SKM-1 (cell line): ENCODE measurements around the gene FOXS1.
A peak's percentile ranks its signal among the peaks of the same experiment; 100 is the strongest.
"Not testable (repeated sequence)": the region's sequence is repeated elsewhere in the genome, so short reads cannot be mapped to it uniquely, and the experiment has no call there.

Experiments used
- DNase-seq: peaks from one replicate; lab custom pipeline; 2025; ENCODE audit not compliant: unreplicated experiment; lab: John Stamatoyannopoulos, UW

FOXS1 gene

DNA sequence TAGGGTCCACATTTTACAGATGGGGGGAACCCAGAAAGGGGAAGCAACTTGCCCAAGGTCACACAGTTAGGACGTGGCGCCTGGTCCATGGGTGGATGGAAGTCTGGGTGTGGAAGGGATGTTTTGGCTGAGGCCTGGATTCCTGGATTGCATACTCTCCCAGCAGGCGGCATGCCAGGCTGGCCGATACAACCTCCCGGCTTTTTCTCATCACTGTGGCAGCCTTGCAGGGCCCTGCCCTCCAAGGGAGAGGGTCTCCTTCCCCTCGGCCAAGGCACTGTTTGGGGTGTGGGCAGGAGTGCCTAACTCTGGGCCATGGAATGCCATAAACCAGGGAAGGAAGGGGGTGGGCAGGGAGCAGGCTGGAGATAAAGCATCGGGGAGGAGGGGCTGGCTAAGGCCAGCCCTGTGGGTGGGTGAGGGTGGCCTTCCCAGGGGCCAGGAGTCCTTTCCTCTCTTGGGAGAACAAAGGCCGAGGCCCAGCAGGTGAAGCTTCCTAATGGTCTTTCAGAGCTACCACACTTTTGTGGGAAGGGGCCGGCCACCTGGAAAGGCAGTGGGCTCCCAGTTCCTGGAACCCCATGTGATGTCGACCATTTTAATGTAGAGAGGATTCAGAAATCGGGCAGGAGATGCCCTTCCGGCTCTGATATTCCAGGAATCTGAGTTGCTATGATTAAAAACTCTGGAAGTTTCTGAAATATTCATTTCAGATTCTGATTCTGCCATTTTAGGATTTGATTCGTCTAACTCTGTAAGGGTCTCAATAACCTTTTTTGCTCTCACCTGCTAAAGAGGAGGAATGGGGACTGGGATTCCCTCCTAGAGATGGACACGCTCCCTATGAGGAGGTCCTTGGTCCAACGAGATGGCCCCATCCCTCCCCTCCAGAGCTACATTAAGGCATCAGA lies 4.2 kb downstream of the FOXS1 start:
- no peak for DNase-seq

DNA sequence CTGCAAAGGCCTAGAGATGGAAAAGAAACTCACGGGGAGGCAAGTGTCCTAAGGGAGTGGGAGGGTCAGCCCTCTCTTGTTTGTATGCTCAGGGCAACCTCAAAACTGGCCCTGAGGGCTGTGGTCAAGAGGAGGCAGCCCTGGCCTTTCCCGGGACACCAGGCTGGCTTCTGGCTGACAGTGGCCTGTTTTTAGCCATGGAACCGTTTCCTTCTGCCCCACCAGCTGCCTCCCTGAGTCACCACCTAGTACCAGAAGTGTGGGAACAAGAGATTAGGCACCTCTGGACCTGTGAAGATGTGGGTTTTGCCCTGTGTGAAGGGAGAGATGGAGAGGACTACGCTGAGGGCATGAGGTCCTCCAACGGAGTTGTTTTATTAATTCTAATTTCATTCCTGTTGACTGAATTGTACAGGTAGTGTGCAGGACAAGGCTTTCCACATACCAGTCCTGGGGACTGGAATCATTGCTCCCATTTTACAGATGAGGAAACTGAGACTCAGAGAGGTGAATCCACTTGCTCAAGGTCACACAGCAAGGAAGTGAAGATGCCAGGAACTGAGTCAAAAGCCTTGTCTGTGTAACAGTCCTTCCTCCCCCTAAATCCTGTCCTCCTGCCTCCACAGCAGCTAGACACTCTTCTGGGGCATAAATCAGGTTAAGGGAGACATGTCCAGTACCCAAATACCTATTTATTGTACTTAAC lies 5.5 kb downstream of the FOXS1 start:
- DNase-seq, result no peak

DNA sequence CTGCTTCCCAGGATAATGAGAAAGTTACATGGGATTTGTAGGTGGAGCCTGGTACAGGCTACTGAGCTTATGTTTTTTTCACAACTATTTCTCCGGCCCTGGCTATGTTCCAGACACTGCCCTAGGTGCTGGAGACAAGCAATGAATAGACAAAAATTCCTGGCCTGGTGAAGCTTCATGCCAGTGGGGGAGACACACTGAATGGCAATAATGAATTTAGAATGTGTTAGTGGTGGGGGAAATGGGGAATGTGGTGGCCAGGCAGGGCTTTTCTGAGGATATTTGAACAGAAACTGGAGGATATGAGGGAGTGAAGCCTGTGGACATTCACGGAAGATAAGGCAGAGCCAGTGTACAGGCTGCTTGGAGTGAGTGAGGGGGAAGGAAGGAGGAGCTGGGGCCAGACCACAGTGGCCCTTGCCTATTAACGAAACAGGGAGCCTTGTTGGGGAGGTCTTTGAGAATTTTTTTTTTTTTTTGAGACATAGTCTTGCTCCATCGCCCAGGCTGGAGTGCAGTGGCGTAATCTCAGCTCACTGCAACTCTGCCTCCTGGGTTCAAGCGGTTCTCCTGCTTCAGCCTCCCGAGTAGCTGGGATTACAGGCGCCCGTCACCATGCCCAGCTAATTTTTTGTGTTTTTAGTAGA lies 6.6 kb downstream of the FOXS1 start:
- no peak for DNase-seq

GRCh38 chr20:31837896-31838397 lies 7.5 kb downstream of the FOXS1 start:
- no peak for DNase-seq

DNA sequence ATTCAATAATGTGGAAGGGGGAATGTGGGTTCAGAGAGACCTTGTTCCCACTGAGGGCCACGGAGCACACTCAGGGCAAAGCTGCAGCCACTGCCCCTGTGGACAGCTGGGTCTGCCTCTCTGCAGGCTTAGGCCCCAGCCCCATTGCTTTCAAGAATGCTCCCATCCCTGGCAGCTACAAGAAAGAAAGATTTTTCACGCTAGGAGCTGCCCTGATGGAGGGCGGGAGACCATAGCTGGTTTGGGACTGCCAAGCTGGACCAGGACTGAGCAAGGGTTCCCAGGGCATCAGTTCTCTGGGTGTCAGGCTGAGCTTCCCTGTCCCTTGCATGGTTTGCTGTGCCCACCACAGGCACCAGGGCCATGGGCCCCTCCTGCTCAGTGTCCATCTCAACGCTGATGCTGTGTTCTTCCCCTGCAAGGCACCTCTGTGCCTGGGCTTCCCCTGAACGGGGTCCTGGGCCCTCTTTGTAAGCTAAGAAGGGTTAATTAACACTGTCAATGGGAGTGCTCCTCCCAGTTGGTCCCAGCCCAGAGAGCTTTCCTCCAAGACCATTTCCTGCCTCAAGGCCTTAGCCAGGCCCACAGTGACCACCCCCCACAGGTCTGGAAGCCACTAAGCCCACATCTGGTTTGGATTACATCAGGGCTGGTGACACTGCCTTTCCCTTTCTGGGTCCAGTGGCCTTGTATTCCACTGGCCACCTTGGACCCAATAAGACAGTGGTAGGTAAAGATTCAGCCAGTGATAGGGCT lies 8.4 kb downstream of the FOXS1 start:
- no peak for DNase-seq

- peak; percentile 57 for DNase-seq
Measured at GRCh38 chr20:31835977-31836852, 9.2 kb downstream of the FOXS1 start.

DNA sequence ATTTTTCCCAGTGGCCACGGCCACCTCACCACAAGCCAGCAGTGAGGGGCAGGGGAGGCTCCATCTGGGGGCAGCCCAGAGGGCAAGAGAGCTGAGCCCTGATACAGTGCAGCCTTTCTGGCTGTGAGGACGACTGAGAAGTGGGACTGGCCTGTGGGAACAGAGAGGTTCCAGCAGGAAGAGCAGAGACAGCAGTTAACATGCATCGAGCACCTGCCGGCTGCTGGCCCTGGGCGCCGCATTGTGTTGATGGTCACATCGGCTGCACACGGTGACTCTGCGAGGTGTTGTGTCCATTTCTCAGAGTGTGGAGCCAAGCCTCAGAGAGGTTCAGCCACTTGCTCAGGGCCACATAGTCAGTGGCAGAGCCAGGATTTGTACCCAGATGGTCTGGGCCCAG lies 9.8 kb downstream of the FOXS1 start:
- DNase-seq, result no peak

GRCh38 chr20:31833931-31834521 lies 11.4 kb downstream of the FOXS1 start:
- DNase-seq, result no peak

DNA sequence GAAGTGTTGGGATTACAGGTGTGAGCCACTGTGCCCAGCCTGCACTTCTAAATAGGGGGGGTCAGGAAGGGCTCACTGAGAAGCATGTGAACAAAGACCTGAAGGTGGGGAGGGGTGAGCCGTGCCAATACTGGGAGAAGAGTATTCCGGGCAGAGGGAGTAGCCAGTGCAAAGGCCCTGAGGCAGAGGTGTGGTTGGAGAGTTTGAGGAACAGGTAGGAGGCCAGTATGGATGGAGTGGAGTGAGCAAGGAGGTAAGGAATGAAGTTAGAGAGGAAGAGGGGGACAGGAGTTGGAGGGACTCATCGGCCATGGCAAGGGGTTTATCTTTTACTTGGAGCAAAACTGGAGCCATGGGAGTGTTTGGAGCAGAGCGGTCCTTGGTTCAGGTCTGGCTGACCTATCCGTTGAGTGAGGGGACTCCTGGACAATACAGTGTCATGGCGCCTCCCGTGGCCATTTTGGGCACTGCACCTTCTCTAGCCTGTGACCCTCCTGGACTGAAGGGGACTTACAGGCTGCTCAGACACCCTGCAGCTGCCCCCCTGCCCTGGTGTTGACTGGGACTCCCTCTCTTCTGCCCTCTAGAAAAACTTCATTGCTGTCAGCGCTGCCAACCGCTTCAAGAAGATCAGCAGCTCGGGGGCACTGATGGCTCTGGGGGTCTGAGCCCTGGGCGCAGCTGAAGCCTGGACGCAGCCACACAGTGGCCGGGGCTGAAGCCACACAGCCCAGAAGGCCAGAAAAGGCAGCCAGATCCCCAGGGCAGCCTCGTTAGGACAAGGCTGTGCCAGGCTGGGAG lies 12.1 kb downstream of the FOXS1 start:
- DNase-seq, result no peak

DNA sequence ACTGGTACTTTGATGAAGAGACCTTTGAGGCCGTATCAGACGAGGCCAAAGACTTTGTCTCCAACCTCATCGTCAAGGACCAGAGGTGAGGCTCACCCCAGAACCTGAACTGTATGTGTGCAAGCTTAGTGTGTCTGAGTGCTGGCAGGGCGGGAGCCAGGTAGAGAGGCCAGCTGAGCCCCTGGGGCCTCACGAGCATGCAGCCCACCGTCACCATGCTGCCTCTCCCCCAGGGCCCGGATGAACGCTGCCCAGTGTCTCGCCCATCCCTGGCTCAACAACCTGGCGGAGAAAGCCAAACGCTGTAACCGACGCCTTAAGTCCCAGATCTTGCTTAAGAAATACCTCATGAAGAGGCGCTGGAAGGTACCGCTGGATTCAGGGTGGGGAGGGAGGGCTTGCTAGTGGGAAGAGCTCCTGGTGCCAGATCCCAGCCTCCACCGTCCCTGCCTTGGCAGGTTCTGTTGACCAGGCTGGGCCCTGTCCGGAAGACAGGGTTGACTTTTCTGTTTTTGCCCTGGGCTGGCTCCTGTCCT lies 13.6 kb downstream of the FOXS1 start:
- DNase-seq, result no peak

- DNase-seq, result no peak
Measured at GRCh38 chr20:31831211-31831610, 14.2 kb downstream of the FOXS1 start.

DNA sequence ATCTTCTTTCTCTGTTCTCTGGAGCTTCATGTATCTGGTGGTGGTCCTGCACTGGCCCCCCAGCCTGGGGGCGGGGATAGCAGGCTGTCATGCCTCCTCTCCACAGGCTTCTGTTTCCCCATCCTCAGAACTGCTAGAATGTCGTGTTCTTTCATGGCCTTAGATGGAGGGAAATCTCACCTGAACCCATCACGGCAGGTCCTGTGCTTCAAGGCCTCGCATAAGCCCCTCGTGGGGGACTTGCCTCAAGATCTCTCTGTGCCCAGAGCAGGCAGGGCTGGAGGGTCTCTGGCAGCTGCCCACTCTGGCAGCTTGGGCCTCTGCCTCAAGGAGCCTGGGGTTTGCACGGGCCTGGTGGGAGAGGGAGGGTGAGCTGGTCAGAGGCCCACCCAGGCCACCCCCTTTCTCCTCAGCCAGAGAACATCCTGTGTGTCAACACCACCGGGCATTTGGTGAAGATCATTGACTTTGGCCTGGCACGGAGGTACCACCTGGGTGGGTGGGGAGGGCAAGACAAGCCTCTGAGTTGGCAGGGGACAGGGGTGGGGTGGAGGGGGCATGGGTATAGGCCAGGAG lies 14.9 kb downstream of the FOXS1 start:
- DNase-seq, result no peak

- no peak for DNase-seq
Measured at GRCh38 chr20:31829731-31830130, 15.7 kb downstream of the FOXS1 start.

DNA sequence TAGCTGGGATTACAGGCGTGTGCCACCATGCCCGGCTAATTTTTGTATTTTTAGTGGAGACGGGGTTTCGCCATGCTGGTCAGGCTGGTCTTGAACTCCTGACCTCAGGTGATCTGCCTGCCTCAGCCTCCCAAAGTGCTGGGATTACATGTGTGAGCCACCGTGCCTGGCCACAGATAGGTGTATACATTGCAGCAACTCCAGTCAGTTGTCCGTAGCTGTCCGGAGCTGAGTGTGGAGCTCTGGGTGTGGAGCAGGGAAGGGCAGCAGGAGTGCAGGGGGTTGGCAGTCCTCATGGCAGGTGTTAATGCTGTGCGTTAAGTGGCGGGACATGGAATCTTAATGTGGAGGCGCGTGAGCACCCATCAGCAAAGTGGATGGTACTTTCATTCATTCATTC lies 17.4 kb downstream of the FOXS1 start:
- not testable (repeated sequence) for DNase-seq

DNA sequence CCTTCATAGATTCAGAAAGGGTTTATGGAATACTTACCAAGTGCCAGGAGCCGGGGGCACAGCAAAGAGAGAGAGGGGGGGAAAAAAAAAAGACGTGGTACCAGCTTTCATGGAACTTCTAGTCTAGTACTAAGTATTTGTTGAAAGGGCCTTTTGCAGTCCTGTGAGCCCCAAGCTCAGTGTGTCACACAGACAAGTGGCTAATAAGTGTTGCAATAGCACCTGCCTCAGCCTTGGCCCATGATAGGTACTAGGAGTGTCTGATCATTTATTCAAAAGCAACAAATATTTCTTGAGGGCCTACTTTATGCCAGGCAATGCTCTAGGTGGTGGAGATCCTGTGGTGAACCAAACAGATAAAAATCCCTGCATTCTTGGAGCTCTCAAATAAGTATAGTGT lies 18.3 kb downstream of the FOXS1 start:
- DNase-seq, result no peak

GRCh38 chr20:31826074-31826473 lies 19.3 kb downstream of the FOXS1 start:
- DNase-seq, result no peak

DNA sequence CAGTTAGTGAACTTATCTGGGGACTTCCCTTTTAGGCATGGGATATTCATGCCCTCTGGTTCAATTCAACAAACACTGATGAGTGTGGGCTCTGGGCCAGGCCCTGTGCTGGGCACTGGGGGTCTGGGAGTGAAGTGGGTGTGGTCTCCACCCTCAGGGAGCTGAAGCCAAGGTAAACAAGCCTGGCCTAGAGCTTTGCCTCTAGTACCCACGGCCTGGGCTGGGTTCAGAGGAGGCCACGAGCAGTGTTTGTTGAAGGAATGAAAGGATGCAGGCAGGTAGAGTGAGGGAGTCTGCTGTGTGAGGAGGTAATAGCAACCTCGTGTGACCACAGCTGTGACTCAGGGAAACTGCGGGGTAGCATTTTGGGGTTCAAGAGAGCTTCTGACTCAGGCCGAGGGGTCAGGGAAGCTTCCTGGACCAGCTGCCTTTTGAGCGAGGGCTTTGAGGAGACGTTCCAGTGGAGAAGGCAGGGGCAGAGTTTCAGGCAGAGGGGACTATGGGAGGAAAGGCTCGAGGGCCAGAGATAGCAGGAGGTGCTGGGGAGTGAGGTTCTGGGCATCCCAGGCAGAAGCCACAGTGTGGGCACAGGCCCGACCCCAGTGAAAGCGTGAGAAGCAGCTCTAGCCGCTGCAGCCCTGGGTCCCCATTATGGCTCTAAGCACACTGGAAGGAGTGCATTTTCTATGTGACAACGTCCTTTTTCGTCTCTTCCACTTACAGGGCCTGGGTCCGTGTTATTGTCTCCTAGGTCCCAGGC lies 20.7 kb downstream of the FOXS1 start:
- DNase-seq, result no peak

- no peak for DNase-seq
Measured at GRCh38 chr20:31824125-31824485, 21.3 kb downstream of the FOXS1 start.
